ENCODE results near the gene GPC6. TPM values are rescaled to one million over a fixed set of nuclear protein-coding genes. Genes with fewer than 3 reads are reported as not detected.

The GPC6 gene
- total RNA-seq, 2 donors from 2014 or later = not detected

DNA sequence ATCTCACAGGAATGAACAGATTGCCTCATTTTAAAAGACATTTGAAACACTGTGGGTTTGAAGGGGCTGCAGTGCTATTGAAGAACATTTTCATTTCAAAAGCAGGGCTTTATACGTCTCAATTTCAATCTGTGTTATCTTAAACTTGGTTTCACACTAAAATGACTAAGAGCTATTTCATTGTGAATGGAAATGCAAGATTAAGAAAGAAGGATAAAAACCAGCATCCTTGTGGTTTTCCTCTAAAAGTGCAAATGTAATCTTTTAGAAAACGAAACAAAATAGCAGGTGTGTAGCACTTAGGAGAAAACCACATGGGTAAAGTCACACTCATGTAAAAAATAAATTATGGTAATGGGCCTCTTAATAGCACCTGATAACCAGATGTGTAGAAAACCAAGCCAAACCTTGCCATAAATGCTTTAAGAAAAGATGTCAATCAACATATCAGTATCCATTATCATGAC is 397.7 kb downstream of the GPC6 start:
- no peak for ATAC-seq (replicated peaks)
- Mint-ChIP-seq H3K4me1 (no peaks in the 10 kb centered on the region), H3K9me3 (no peaks in the 10 kb centered on the region), H3K27ac (no peak overlapping the region), H3K4me3 (no peak overlapping the region), H3K36me3 (ENCODE audit: low read depth) (no peaks in the 10 kb centered on the region), H3K27me3 (peaks cover 10% of the 10 kb centered on the region)

DNA sequence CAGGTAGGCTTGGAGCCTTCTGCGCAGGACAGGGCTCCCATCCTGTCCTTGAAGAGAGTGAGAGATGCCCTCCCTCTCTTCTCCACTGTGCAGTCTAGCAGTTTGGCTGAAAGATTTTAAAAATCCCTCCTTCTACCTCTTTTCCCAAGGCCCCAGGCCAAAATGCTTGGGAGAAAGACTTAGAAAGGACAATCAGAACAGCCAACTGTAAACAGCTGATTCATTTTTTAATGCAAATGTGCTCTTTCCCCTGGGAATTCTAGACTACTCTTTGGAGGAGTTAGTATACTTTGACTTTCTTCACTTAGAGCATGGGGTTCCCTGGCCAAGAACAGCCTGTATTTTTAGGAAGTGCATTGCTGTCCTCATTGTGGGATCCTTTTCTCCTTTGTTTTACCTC is 398.9 kb downstream of the GPC6 start:
- no peak overlapping the region for H3K4me3 Mint-ChIP-seq
- no peak overlapping the region for H3K27ac Mint-ChIP-seq
- no peaks in the 10 kb centered on the region for H3K9me3 Mint-ChIP-seq
- peaks cover 10% of the 10 kb centered on the region for H3K27me3 Mint-ChIP-seq
- no peaks in the 10 kb centered on the region for H3K4me1 Mint-ChIP-seq
- H3K36me3 Mint-ChIP-seq (ENCODE audit: low read depth) = no peaks in the 10 kb centered on the region
- ATAC-seq (replicated peaks) = no peak

DNA sequence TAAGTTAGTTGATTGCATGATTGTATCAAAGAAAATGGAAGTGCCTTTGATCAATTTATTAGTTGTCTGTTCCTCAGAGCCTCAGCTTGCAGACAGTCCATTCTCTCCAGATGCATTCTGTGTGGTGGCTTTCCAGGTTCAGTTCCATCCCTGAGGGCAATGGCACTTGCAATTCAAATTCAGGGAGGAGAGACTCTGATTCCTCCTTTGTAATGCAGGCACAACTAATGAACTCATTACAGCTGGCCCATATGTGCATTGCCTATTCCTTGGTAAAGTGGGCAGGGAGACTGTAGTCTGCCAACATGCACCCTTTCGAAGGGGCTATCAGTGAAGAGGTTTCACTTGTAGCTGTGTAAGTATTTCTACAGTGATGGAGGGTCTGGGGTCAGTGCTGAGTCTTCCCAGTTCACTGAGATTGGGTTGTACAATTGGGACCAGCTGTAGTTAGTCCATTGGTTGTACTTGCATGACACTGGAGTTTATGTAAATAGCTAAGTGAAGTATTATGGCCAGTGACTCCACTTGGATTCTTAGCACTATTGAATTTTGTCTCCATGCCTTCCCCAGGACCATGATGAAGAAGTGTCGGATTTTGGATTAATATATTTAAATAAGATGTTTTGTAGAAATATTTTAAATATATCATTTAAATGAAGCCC is 401.7 kb downstream of the GPC6 start:
- Mint-ChIP-seq H3K4me3 (no peak overlapping the region), H3K27me3 (peaks cover 11% of the 10 kb centered on the region)

DNA sequence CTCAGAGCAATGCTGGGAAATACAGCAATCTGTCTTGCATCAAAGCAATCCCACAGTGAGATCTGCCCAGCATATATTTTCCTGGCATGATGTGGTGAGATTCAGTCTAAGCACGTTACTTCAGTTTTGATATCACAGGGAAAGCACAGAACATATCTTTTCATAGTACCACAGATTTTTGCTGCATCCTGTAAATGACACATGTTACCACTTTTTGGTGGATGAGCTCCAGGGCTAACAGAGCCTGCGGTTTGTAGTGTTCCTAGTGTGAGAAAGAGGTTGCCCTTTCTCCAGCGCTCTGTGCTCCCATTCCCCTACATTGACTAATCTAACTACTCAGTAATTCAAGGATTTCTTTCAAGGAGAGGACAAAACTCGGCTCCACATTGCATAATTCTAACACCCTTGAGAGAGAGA is 409.0 kb downstream of the GPC6 start:
- Mint-ChIP-seq H3K4me3 (no peak overlapping the region), H3K4me1 (no peaks in the 10 kb centered on the region), H3K27ac (no peak overlapping the region), H3K36me3 (ENCODE audit: low read depth) (no peaks in the 10 kb centered on the region), H3K9me3 (no peaks in the 10 kb centered on the region), H3K27me3 (peaks cover 8% of the 10 kb centered on the region)
- no peak for ATAC-seq (replicated peaks)

More for the DNA sequence above, 401.7 kb downstream of the GPC6 start:
- no peaks in the 10 kb centered on the region for H3K9me3 Mint-ChIP-seq
- no peak for ATAC-seq (replicated peaks)
- H3K36me3 Mint-ChIP-seq (ENCODE audit: low read depth) = no peaks in the 10 kb centered on the region
- H3K27ac Mint-ChIP-seq = no peak overlapping the region
- H3K4me1 Mint-ChIP-seq = no peaks in the 10 kb centered on the region

DNA sequence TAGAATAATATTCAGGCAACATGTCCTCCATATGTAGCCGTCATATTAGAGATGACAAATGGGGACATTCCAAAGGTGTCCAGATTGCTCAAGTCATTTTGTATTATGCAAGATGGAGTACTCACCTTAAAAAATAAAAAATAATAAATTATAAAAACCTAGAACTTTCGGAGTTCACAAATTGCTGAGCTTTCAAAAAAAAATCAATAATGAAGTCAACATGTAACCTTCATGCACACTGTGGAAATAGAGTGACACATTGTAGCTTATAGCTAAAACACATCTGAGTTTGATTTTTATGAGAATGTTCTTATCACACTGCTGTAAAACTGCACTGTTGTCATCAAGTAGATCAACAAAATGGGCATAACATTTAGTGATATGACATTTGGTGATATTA is 411.2 kb downstream of the GPC6 start:
- no peak overlapping the region for H3K4me3 Mint-ChIP-seq
- peaks cover 7% of the 10 kb centered on the region for H3K27me3 Mint-ChIP-seq
- H3K27ac Mint-ChIP-seq = no peak overlapping the region
- no peaks in the 10 kb centered on the region for H3K9me3 Mint-ChIP-seq
- ATAC-seq (replicated peaks) = no peak
- H3K4me1 Mint-ChIP-seq = no peaks in the 10 kb centered on the region
- no peaks in the 10 kb centered on the region for H3K36me3 Mint-ChIP-seq (ENCODE audit: low read depth)

DNA sequence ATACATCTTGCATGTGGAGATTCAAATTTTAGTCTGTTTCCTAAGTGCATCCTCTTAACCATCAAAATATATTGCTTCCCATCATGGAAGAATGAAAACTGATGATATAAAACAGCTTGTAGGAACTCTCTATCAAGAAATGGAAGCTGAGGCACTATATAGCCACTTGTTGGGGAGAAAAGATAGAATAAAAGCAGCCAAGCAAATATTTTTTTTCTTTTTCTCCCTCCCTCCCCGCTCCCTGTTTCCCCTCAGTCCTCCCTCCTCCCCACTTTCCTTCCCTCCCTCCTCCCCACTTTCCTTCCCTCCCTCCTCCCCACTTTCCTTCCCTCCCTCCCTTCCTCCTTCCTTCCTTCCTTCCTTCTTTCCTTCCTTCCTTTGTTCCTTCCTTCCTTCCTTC is 413.8 kb downstream of the GPC6 start:
- Mint-ChIP-seq H3K27me3 (peaks cover 10% of the 10 kb centered on the region), H3K27ac (no peak overlapping the region), H3K9me3 (no peaks in the 10 kb centered on the region), H3K4me1 (no peaks in the 10 kb centered on the region), H3K4me3 (no peak overlapping the region), H3K36me3 (ENCODE audit: low read depth) (no peaks in the 10 kb centered on the region)
- ATAC-seq (replicated peaks) = no peak

DNA sequence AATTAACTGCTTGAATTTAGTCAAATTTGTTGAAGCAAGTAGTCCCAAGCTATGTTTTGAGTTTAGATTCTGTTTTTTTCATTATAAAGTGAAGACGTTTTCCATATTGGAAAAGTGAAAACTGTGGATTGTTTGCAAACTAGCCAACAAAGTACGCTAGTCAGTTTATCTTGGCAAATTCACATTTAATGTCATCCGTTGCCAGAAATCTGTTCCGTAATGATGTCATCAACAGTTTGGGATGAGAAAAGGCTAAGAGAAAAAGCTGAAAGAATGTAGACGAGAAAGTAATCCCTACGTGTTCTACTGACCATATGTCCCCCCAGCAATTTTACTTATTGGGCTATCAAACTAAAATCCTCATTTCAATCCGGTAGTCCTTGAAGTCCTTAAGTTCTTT is 419.6 kb downstream of the GPC6 start:
- no peak for ATAC-seq (replicated peaks)

DNA sequence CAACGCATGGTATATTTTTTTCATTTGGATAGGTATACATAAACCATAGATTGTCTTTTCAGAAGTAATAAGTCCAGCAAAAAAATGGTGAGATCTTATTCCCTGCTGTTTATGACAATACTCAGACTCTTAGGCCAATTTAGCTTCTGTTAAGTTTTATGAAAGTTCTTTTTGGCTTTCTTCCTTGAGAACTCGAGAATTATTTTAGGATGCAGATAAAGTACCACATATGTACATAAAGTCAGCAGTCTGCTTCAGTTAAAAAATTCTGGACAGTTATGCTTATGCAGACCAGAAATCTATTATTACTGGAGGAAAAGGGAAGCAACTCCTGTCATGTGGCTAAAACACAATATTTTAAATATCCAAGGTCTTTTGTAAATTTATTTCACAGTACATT is 422.9 kb downstream of the GPC6 start:
- H3K9me3 Mint-ChIP-seq = no peaks in the 10 kb centered on the region

More for the DNA sequence above, 419.6 kb downstream of the GPC6 start:
- no peaks in the 10 kb centered on the region for H3K4me1 Mint-ChIP-seq
- no peak overlapping the region for H3K27ac Mint-ChIP-seq
- no peak overlapping the region for H3K4me3 Mint-ChIP-seq
- H3K36me3 Mint-ChIP-seq (ENCODE audit: low read depth) = no peaks in the 10 kb centered on the region
- H3K27me3 Mint-ChIP-seq = peaks cover 6% of the 10 kb centered on the region
- no peaks in the 10 kb centered on the region for H3K9me3 Mint-ChIP-seq

DNA sequence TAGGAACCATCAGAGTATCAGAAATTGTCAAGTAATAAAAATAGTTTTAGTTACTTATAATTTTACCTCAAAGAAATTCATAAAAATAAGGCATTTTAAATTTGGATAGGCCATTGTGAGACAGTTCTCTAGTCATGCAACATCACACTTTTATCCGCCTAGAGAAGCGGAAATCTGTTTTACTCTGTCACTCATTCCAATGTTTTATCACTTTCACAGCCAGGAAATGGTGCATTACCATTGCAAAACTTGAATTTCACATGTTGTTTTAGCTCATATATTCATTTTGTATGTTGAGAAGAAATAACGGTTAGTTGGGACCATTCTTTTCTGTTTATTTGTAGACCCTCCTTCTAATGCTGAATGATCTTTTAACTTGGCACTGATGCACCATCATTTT is 427.2 kb downstream of the GPC6 start:
- no peaks in the 10 kb centered on the region for H3K9me3 Mint-ChIP-seq
- no peak overlapping the region for H3K27ac Mint-ChIP-seq
- no peaks in the 10 kb centered on the region for H3K36me3 Mint-ChIP-seq (ENCODE audit: low read depth)
- no peak for ATAC-seq (replicated peaks)
- no peak overlapping the region for H3K4me3 Mint-ChIP-seq
- no peaks in the 10 kb centered on the region for H3K4me1 Mint-ChIP-seq
- no peaks in the 10 kb centered on the region for H3K27me3 Mint-ChIP-seq

More for the DNA sequence above, 422.9 kb downstream of the GPC6 start:
- ATAC-seq (replicated peaks) = no peak
- Mint-ChIP-seq H3K27ac (no peak overlapping the region), H3K27me3 (peaks cover 6% of the 10 kb centered on the region), H3K4me3 (no peak overlapping the region), H3K4me1 (no peaks in the 10 kb centered on the region), H3K36me3 (ENCODE audit: low read depth) (no peaks in the 10 kb centered on the region)

DNA sequence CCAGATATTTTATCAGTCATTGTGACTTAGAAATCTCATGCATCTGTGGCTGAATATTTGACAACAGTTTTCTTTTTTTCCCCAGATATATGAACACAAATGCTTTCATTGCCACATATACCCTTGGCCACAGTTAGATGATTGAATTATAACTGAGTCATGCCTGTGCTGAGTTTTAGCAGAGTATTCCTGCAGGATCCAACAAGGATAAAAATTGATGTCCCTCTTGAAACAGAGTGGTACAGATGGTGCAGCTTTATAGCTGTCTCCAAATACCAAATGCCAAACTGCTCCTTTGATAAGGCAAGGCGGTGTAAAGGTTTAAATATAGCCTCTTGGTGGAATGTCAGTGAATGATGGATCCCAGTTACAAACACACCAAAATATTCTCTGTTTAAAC is 428.5 kb downstream of the GPC6 start:
- no peak overlapping the region for H3K27ac Mint-ChIP-seq
- H3K9me3 Mint-ChIP-seq = peaks cover 3% of the 10 kb centered on the region
- H3K4me1 Mint-ChIP-seq = no peaks in the 10 kb centered on the region
- no peak for ATAC-seq (replicated peaks)
- H3K27me3 Mint-ChIP-seq = peaks cover 4% of the 10 kb centered on the region
- H3K4me3 Mint-ChIP-seq = no peak overlapping the region
- H3K36me3 Mint-ChIP-seq (ENCODE audit: low read depth) = no peaks in the 10 kb centered on the region

DNA sequence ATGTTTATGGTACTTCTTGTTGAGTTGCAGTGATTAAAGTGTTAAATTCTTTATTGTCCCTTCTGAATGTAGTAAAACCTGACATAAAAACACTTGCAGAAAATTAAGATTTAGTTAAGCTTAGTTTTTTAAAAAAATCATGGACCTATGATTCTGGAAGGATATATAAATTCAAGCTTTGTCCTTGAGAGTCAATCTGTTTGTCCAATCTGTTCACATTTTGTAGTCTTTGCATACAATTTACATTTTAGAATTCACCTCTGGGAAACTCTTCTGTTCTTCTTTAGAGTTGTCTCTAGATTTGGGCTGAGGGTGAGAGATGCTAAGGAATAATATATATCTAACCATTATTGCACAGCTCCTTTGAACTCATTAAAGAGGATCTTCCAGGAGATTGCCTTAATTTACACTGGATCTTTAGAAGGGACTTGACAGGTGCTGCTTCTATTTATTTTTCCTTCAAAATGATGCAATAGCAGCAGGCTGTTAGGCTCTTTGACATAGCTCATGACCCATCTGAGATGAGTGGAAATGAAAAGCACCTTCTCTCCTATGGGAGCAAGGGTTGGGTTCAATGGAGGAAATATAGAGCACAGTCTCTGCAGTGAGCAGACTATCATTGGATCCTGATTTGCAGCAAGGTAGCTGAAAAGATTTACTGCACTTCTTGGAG is 433.9 kb downstream of the GPC6 start:
- peaks cover 4% of the 10 kb centered on the region for H3K27me3 Mint-ChIP-seq
- ATAC-seq (replicated peaks) = no peak
- no peak overlapping the region for H3K4me3 Mint-ChIP-seq
- H3K27ac Mint-ChIP-seq = no peak overlapping the region
- no peaks in the 10 kb centered on the region for H3K36me3 Mint-ChIP-seq (ENCODE audit: low read depth)
- H3K4me1 Mint-ChIP-seq = no peaks in the 10 kb centered on the region
- peaks cover 3% of the 10 kb centered on the region for H3K9me3 Mint-ChIP-seq

DNA sequence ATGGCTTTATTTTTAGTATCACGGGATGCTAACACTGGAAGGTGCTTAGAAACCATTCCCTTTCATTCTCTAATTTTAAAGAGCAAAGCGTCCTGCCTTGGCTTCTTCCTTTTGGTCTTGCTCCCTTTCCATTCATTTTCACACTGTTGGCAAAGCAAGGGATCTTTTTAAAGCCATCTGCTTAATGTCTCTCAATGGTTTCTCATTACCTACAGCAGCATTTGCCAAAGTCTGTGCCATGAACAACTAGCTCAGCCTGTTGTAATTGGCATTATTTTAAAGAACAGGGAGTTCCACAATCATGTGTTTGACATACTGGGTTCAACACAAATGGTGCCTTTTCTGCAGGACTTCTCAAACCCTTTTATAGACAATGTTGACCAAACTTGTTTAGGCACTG is 444.3 kb downstream of the GPC6 start:
- Mint-ChIP-seq H3K4me3 (no peak overlapping the region), H3K27ac (no peak overlapping the region), H3K4me1 (no peaks in the 10 kb centered on the region), H3K27me3 (no peaks in the 10 kb centered on the region), H3K9me3 (no peaks in the 10 kb centered on the region), H3K36me3 (ENCODE audit: low read depth) (no peaks in the 10 kb centered on the region)
- no peak for ATAC-seq (replicated peaks)

DNA sequence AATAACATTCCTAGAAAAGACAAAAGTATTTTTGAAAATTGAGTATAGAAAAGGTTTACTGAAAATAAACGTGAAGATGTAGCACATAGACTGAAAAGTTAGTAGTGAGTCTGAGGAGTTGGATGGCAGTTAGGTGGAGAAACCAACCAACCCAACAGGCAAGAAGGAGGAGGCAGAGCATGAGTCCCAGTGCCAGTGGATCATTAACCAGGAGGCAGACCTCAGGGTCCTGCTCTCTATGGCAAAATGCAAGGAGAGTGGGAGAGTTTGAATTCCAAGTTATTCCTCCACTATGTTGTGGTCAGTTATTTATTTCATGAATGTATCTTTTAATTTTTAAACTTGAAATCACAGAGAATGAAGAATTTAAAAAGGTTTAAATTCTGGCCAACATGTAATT is 446.4 kb downstream of the GPC6 start:
- no peak for ATAC-seq (replicated peaks)
- Mint-ChIP-seq H3K4me3 (no peak overlapping the region), H3K27ac (no peak overlapping the region), H3K27me3 (no peaks in the 10 kb centered on the region), H3K36me3 (ENCODE audit: low read depth) (no peaks in the 10 kb centered on the region), H3K4me1 (no peaks in the 10 kb centered on the region), H3K9me3 (no peaks in the 10 kb centered on the region)

DNA sequence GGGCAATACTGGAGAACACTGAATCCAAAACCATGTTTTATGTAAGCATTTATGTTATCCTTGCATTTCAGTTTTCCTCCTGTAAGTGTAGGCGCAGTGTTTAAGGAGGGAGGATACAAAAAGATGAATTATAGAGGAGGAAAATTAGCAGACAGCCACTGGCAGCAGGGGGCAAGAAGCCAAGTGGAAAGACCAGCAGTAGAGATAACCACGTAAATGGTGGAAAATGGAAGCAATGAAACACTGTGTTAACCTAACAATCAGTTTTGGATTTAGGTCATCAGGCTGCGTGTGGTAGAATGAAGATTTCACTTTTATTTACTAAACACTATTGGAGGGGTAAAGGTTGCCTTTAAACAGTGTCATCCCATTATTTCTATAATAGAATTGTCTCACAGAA is 447.3 kb downstream of the GPC6 start:
- H3K36me3 Mint-ChIP-seq (ENCODE audit: low read depth) = no peaks in the 10 kb centered on the region
- H3K27me3 Mint-ChIP-seq = no peaks in the 10 kb centered on the region
- no peak overlapping the region for H3K27ac Mint-ChIP-seq
- ATAC-seq (replicated peaks) = no peak
- H3K4me1 Mint-ChIP-seq = no peaks in the 10 kb centered on the region
- no peak overlapping the region for H3K4me3 Mint-ChIP-seq
- H3K9me3 Mint-ChIP-seq = no peaks in the 10 kb centered on the region

DNA sequence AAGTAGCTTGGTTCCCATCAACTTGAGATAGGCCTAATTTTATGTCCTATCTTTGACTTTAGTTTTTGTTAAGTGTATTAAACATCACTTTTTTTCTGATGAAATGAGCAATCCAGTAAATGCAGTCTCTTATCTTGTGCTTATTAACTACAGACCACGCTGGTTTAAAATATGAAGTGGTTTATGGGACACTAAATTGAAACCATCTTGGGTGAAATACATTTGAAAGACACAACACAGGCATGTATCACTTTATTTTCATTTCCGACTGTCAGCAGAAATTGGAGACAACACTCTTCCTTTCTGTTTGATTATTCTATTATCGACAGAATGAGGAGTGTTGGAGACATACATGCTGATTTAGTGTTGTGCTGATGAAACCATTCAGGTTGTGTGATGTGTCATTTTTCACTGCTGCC is 447.7 kb downstream of the GPC6 start:
- no peaks in the 10 kb centered on the region for H3K36me3 Mint-ChIP-seq (ENCODE audit: low read depth)
- H3K9me3 Mint-ChIP-seq = no peaks in the 10 kb centered on the region
- H3K4me1 Mint-ChIP-seq = no peaks in the 10 kb centered on the region
- no peak overlapping the region for H3K27ac Mint-ChIP-seq
- H3K27me3 Mint-ChIP-seq = no peaks in the 10 kb centered on the region
- H3K4me3 Mint-ChIP-seq = no peak overlapping the region
- no peak for ATAC-seq (replicated peaks)

All from activated T-helper 17 cell treated with anti-CD3 and anti-CD28 coated beads, Interleukin-2, amount 50 U/mL, for 72 hours (primary cell).